Right cardiac atrium (tissue), 5 donors: ENCODE results near the gene BBS5. TPM values are rescaled to one million over a fixed set of nuclear protein-coding genes. Genes with fewer than 3 reads are reported as not detected.
A peak's percentile ranks its signal among the peaks of the same experiment; 100 is the strongest.

Experiments
- ATAC-seq, 2 donors: fragments of 200-7000 bp; cut with Tn5 transposase; one replicate each; pipeline versions ENCODE4 v1.8.0 to v1.9.1; 2020; ENCODE audit warnings: moderate library complexity in 2 of 2, mild to moderate bottlenecking in 1 of 2
- DNase-seq, 3 donors: peaks; one replicate each; pipeline ENCODE4 v3.0.0-alpha.2; 2020
- H3K27ac ChIP-seq: one replicate; pipeline ENCODE4 v1.5.1; 2013; ENCODE audit warnings: mild to moderate bottlenecking, low read length, control low read depth, moderate library complexity
- H3K27me3 ChIP-seq: one replicate; pipeline ENCODE4 v1.6.1; 2013; ENCODE audit not compliant: control insufficient read depth, insufficient read depth
- H3K4me1 ChIP-seq: one replicate; pipeline ENCODE4 v1.6.1; 2013; ENCODE audit warnings: low read length; ENCODE audit not compliant: control insufficient read depth, insufficient read depth
- H3K4me3 ChIP-seq: one replicate; pipeline ENCODE4 v1.5.1; 2013; ENCODE audit warnings: low read length, control low read depth
- H3K9me3 ChIP-seq: one replicate; pipeline ENCODE4 v1.6.1; 2013; ENCODE audit warnings: low read length; ENCODE audit not compliant: control insufficient read depth
- WGBS: extraction: QIAGEN DNeasy Blood & Tissue Kit; methylation state at CpG from one replicate; pipeline ENCODE4 v1.1.7; 2013; 5-methylcytosine and 5-hydroxymethylcytosine counted together
- intact Hi-C, 4 donors: fragments of 100-400 bp; cut with DNase I; formaldehyde crosslinking; loops; one replicate each; pipeline versions ENCODE4 v1.11.0 to v1.14.0; 2022 to 2023
- polyA plus RNA-seq: library from polyadenylated mRNA; stranded (reverse); fragments of 200-250 nt; gene quantifications from one replicate; pipeline ENCODE4 v1.2.3, GENCODE V29; 2013
- total RNA-seq, 4 donors: library from RNA; stranded (reverse); fragmentation: NEBNext Ultra II Directional; extraction: Animal tissue kit (Norgen Biotek cat#: 25700); gene quantifications; one replicate each; pipeline ENCODE4 v1.2.1, GENCODE V29; 2021
- donor health status: healthy with polysubstance abuse.
- donor health status: DM: no; HTN: yes; CAD: no.
- donor health status: DM: no; HTN: no; CAD: no.
- donor health status: DM: no; HTN: yes; CAD: no; lungs with severe emphysema.
- donor health status: DM: yes; HTN: yes; CAD: no.

Gene BBS5
- total and polyA plus RNA-seq, 5 donors = 8.0 to 9.6 (median 8.3) TPM

DNA sequence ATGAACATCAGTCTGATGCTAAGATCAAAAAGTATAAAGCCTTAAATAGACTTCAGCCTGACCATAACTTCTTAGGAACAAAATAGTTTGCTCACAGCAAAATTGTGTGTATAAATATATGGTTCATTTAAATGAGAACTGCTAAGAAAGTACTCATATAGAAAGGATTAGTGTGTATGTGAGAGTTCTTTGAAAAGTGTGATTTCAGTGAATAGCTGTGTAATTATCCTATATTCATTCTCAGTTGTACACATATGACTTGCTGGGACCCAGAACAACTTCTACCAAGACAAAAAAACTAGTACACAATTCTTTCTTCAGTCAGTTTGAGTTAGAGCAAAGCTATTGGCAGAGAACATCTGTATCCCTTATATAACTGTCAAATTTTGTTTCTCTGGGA, 7.2 kb downstream of the BBS5 start:
- Histone ChIP-seq H3K27ac (no peak overlapping the region), H3K4me3 (no peak overlapping the region), H3K9me3 (no peaks in the 10 kb centered on the region), H3K4me1 (no peaks in the 10 kb centered on the region), H3K27me3 (no peaks in the 10 kb centered on the region)
- ATAC-seq = no peak
- intact Hi-C loops = no loop called here
- no peak for DNase-seq

DNA sequence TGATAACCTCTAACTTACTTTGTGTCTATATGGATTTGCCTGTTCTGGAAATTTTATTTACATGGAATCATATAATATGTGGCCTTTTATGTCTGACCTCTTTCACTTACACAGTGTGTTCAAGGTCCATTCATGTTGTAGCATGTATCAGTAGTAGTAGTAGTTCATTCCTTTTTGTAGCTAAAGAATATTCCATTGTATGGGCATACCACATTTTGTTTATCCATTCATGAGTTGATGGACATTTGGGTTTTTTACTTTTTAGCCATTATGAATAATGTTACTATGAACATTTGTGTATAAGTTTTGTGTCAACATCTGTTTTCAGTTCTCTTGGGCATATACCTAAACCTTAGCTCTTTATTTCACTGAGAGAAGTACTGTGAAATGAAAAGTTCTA, 11.5 kb downstream of the BBS5 start:
- Histone ChIP-seq H3K27me3 (no peaks in the 10 kb centered on the region), H3K9me3 (no peaks in the 10 kb centered on the region), H3K27ac (no peak overlapping the region), H3K4me1 (no peaks in the 10 kb centered on the region), H3K4me3 (no peak overlapping the region)
- no peak for DNase-seq
- no peak for ATAC-seq
- intact Hi-C loops = no loop called here

DNA sequence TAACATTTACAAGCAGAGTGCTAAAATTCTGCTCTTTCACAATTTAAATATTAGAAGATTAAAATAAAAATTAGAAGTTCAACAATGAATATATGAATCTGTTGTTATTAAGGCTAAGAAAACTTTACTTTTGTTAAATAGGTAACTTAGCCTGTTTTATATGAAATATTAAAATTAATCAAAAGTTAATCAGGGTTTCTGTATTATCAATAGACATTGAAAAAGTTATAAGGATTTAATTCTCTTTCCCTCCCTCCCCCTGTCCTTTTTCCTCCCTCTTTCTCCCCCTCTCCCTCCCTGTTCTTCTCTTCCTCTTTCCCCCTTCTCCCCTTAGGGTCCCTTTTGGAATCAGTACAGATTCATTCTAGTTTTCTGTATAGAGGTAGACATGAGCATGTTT, 12.1 kb downstream of the BBS5 start:
- H3K27ac ChIP-seq = no peak overlapping the region
- intact Hi-C loops = no loop called here
- H3K4me3 ChIP-seq = no peak overlapping the region
- no peaks in the 10 kb centered on the region for H3K4me1 ChIP-seq
- no peaks in the 10 kb centered on the region for H3K9me3 ChIP-seq
- DNase-seq = no peak
- no peaks in the 10 kb centered on the region for H3K27me3 ChIP-seq
- ATAC-seq = no peak

DNA sequence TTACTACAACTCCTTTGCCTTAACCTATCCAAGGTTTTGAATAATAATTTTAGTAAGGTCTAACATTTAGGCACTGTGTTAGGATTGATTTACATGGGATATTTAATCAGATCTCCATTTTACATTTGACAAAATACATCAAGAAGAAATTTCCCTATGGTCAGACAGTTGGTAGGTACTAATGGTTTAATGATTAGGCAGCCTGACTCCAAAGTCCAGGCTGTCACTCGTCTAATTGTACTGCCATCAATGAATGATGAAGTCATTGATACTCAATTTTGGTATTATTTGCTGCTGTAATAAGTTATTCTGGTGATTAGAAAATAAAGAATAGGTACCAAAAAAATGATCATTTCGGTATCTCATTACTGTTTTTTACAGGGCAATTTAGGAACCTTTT, 14.1 kb downstream of the BBS5 start:
- H3K4me3 ChIP-seq = no peak overlapping the region
- no peaks in the 10 kb centered on the region for H3K4me1 ChIP-seq
- no peak overlapping the region for H3K27ac ChIP-seq
- H3K9me3 ChIP-seq = no peaks in the 10 kb centered on the region
- no peak for ATAC-seq
- 93% methylated on average over 2 of the region's 2 CpGs for WGBS
- DNase-seq = no peak
- no peaks in the 10 kb centered on the region for H3K27me3 ChIP-seq
- intact Hi-C loops = no loop called here

DNA sequence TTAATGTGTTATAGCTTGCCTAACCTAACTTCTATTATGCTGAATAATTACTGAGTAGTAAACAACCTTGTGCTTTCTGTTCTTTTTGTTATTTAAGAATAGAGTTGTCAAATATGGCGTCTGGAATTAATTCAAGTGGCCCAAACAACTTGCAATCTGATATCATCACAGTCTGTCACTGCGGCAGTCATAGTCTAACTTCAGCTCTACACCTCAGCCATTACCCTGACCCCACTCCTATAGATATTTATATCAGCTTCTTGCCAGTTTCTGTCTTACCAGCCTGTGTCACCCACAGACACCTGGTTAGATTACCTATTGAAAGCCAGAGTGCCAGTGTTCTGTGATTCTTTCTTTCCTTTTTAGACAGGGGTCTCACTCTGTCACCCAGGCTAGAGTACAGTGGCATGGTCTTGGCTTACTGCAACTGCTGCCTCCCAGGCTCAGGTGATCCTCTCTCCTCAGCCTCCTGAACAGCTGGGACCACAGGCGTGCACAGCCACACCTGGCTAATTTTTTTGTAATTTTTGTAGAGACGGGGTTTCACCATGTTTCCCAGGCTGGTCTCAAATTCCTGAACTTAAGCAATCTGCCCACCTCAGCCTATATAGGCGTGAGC, 16.1 kb downstream of the BBS5 start:
- intact Hi-C loops = no loop called here
- Histone ChIP-seq H3K27ac (no peak overlapping the region), H3K4me3 (no peak overlapping the region), H3K9me3 (no peaks in the 10 kb centered on the region), H3K4me1 (no peaks in the 10 kb centered on the region), H3K27me3 (no peaks in the 10 kb centered on the region)
- DNase-seq (no peak), ATAC-seq (no peak)
- WGBS = 97% methylated on average over 5 of the region's 5 CpGs

DNA sequence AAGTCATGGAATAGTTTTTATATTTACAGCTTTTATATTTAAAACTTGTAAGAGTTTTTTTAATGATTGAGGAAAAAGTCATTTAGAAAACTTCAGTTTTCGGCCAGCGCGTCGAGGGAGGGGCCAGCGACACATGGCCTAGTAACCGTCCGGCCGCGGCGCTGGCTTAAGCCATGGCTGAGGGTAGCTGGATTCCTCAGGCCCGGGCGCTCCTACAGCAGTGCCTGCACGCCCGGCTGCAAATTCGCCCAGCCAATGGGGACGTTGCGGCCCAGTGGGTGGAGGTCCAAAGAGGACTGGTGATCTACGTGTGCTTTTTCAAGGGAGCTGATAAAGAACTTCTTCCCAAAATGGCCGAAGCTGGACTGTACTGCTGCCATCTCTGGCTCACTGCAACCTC, 25.4 kb downstream of the BBS5 start:
- Histone ChIP-seq H3K9me3 (no peaks in the 10 kb centered on the region), H3K27me3 (no peaks in the 10 kb centered on the region), H3K27ac (no peak overlapping the region), H3K4me1 (no peaks in the 10 kb centered on the region), H3K4me3 (no peak overlapping the region)
- intact Hi-C loops = no loop called here
- ATAC-seq = no peak
- DNase-seq = peak in 1 of 3 donors; percentile 37
- 98% methylated on average over 19 of the region's 19 CpGs for WGBS

DNA sequence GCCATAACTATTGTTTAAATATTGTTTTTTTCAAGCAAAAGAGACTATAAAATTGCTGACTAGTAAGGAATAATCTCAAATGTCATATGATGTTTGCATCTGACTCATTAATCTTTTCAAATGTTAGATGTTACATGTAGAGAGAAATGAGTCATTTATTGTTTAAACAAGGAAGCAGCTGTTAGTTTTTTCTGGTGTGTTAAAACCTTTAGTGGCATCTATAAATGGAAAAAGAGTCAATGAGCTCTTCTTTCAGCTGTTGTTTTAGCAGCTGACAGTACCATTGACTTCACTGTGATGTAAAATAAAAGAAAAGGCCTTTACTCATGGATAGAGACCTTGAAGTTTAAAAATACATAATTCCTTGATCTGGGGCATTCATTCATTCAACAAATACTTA, 28.4 kb downstream of the BBS5 start:
- Histone ChIP-seq H3K27me3 (no peaks in the 10 kb centered on the region), H3K27ac (no peak overlapping the region), H3K4me3 (no peak overlapping the region), H3K9me3 (no peaks in the 10 kb centered on the region), H3K4me1 (no peaks in the 10 kb centered on the region)
- intact Hi-C loops = no loop called here
- no peak for DNase-seq
- no peak for ATAC-seq

DNA sequence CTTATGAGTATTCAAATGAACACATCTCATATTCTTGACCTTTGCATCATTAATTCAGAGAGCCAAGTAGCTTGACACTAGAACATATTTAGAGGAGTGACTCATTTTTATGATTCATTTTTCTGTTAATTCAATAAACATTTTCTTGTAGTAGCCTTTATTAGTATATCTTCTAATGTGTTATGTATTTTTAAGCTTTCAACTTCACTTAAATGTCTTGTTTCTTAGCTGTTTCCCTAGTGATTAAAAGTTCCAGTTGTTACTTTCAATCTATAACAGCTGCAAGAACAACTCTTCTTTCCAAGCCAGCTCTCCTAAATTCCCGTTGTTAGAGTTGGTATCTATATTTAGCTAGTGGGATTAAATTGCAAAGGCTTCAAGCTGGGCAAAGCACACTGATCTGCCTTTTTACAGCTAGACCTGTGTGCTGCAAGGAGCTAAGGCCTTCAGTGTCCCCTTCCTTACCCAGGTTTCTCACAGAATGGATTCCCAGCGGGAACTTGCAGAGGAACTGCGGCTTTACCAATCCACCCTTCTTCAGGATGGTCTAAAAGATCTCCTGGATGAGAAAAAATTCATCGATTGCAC, 30.1 kb downstream of the BBS5 start, which contains the start of gene KLHL41:
Gene KLHL41, plus strand, starts transcription at position 405 of the 588 bp plus-strand sequence. Its CDS starts 77 bp downstream, at position 482.
- DNase-seq (no peak), ATAC-seq (peak; percentile 63)
- peak within 1 kb of the TSS; percentile 82 for H3K27ac ChIP-seq
- intact Hi-C loops = no loop called here
- 60% methylated on average over 4 of the region's 4 CpGs for WGBS
- no peaks in the 10 kb centered on the region for H3K4me1 ChIP-seq
- no peaks in the 10 kb centered on the region for H3K27me3 ChIP-seq
- H3K9me3 ChIP-seq = no peaks in the 10 kb centered on the region
- H3K4me3 ChIP-seq = peak within 1 kb of the TSS; percentile 80

DNA sequence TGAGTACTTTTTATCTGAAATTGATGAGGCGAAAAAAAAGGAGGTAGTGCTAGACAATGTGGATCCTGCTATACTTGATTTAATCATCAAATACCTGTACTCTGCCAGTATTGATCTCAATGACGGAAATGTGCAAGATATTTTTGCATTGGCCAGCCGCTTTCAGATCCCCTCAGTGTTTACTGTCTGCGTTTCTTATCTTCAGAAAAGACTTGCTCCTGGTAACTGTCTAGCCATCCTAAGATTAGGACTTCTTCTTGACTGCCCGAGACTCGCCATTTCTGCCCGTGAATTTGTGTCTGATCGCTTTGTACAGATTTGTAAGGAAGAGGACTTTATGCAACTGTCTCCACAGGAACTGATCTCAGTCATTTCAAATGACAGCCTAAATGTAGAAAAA, 30.7 kb downstream of the BBS5 start:
- H3K27ac ChIP-seq = no peak overlapping the region
- no peaks in the 10 kb centered on the region for H3K27me3 ChIP-seq
- DNase-seq (no peak), ATAC-seq (no peak)
- H3K9me3 ChIP-seq = no peaks in the 10 kb centered on the region
- peak overlapping the region; percentile 80 for H3K4me3 ChIP-seq
- no peaks in the 10 kb centered on the region for H3K4me1 ChIP-seq
- 68% methylated on average over 8 of the region's 8 CpGs for WGBS
- intact Hi-C loops = no loop called here

DNA sequence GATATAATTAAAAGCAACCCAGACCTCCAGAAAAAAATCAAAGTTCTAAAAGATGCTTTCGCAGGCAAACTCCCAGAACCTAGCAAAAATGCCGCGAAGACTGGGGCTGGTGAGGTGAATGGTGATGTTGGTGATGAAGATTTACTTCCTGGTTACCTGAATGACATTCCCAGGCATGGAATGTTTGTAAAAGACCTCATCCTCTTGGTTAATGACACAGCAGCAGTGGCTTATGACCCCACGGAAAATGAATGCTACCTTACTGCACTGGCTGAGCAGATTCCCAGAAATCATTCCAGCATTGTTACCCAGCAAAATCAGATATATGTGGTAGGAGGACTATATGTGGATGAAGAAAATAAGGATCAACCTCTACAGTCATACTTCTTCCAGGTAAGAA, 31.2 kb downstream of the BBS5 start:
- Histone ChIP-seq H3K9me3 (no peaks in the 10 kb centered on the region), H3K27ac (peak overlapping the region; percentile 45), H3K4me3 (peak overlapping the region; percentile 80), H3K27me3 (no peaks in the 10 kb centered on the region), H3K4me1 (no peaks in the 10 kb centered on the region)
- DNase-seq = no peak
- WGBS = 83% methylated on average over 4 of the region's 4 CpGs
- intact Hi-C loops = no loop called here
- ATAC-seq = no peak

DNA sequence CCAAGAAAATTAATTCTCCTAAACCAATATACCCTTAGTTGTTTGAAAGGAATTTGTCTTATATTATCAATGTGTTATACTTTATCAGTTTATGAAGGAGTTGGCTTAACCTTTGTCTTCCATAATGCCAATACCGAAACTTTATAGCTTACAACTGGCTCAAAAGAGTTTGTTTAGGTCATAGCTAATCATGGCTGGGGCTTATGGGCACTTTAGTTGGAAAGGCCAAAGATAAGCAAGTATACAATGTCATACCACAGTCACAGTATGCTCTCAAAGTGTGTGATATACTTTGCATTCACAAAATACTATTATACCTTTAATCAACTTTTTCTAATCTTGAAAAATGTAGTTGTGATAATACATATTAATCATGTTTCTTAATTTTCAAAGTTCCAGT, 32.5 kb downstream of the BBS5 start:
- Histone ChIP-seq H3K4me1 (no peaks in the 10 kb centered on the region), H3K9me3 (no peaks in the 10 kb centered on the region), H3K27ac (no peak overlapping the region), H3K27me3 (no peaks in the 10 kb centered on the region), H3K4me3 (peak overlapping the region; percentile 35)
- no peak for ATAC-seq
- 67% methylated on average over 1 of the region's 1 CpG for WGBS
- intact Hi-C loops = no loop called here
- no peak for DNase-seq

DNA sequence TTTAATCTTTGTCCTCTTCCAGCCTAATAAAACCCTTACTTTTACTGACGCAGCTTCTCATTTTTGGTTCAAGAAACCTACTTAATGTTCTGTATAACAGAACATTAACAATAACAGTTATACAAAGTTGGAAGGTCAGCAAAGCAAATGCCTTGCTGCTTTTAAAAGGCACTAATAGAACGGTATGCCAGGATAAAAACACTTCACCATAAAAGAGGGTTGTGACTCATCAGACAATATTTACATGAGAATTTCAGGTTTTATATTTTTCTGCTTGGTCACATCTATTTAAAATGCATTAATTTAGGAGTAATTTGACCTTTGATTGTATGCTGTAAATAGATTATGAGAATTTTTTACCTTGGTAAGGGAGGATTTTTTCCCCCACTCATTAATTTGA, 33.2 kb downstream of the BBS5 start:
- intact Hi-C loops = no loop called here

More for the DNA sequence above, 33.2 kb downstream of the BBS5 start:
- H3K27me3 ChIP-seq = no peaks in the 10 kb centered on the region
- 64% methylated on average over 2 of the region's 2 CpGs for WGBS
- no peaks in the 10 kb centered on the region for H3K4me1 ChIP-seq
- H3K27ac ChIP-seq = no peak overlapping the region
- no peak for DNase-seq
- peak overlapping the region; percentile 35 for H3K4me3 ChIP-seq
- no peak for ATAC-seq
- H3K9me3 ChIP-seq = no peaks in the 10 kb centered on the region
